ENCODE measurements around the gene DCBLD1. TPM values are rescaled to one million over a fixed set of nuclear protein-coding genes. Genes with fewer than 3 reads are reported as not detected.

The DCBLD1 gene
- total and polyA plus RNA-seq, 2 of the 13 experiments (the other 11 are each of a cell fraction or from before 2014, with no cell fraction given) = 23.2 to 41.5 TPM

- TF ChIP-seq NONO (IDR thresholded peaks at IDR 0.05) (no peak), NONO (CRISPR knock-in tag; conservative IDR thresholded peaks at IDR 0.05) (peak; percentile 56; the same call in 1 of the 2 replicates), MAF1 (CRISPR knock-in tag; IDR thresholded peaks at IDR 0.05; ENCODE audit: borderline replicate concordance) (no peak), ARID2 (CRISPR knock-in tag; IDR thresholded peaks at IDR 0.05; ENCODE audit: borderline replicate concordance) (no peak), DZIP1 (CRISPR knock-in tag; IDR thresholded peaks at IDR 0.05) (no peak), CREB3 (CRISPR knock-in tag; IDR thresholded peaks at IDR 0.05) (no peak), GPN1 (CRISPR knock-in tag; IDR thresholded peaks at IDR 0.05; ENCODE audit: borderline replicate concordance) (no peak), ZNF607 (CRISPR knock-in tag; IDR thresholded peaks at IDR 0.05; ENCODE audit: borderline replicate concordance) (no peak), SCMH1 (CRISPR knock-in tag; IDR thresholded peaks at IDR 0.05; ENCODE audit: borderline replicate concordance) (no peak), ZBTB2 (CRISPR knock-in tag; IDR thresholded peaks at IDR 0.05; ENCODE audit: low read depth) (no peak), ZKSCAN5 (CRISPR knock-in tag; IDR thresholded peaks at IDR 0.05) (no peak), ZNF644 (CRISPR knock-in tag; IDR thresholded peaks at IDR 0.05; ENCODE audit: low read depth) (peak; percentile 82), ATF2 (CRISPR knock-in tag; IDR thresholded peaks at IDR 0.05) (peak; percentile 84), ZNF720 (CRISPR knock-in tag; IDR thresholded peaks at IDR 0.05) (no peak), ATAD3A (CRISPR knock-in tag; IDR thresholded peaks at IDR 0.05) (no peak)
- TF ChIP-seq, protein P1, sequence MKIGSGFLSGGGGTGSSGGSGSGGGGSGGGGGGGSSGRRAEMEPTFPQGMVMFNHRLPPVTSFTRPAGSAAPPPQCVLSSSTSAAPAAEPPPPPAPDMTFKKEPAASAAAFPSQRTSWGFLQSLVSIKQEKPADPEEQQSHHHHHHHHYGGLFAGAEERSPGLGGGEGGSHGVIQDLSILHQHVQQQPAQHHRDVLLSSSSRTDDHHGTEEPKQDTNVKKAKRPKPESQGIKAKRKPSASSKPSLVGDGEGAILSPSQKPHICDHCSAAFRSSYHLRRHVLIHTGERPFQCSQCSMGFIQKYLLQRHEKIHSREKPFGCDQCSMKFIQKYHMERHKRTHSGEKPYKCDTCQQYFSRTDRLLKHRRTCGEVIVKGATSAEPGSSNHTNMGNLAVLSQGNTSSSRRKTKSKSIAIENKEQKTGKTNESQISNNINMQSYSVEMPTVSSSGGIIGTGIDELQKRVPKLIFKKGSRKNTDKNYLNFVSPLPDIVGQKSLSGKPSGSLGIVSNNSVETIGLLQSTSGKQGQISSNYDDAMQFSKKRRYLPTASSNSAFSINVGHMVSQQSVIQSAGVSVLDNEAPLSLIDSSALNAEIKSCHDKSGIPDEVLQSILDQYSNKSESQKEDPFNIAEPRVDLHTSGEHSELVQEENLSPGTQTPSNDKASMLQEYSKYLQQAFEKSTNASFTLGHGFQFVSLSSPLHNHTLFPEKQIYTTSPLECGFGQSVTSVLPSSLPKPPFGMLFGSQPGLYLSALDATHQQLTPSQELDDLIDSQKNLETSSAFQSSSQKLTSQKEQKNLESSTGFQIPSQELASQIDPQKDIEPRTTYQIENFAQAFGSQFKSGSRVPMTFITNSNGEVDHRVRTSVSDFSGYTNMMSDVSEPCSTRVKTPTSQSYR (CRISPR knock-in tag; IDR thresholded peaks at IDR 0.05; ENCODE audit: borderline replicate concordance) = peak; percentile 58; the same call in 1 of the 2 replicates
- TF ChIP-seq, protein P2, sequence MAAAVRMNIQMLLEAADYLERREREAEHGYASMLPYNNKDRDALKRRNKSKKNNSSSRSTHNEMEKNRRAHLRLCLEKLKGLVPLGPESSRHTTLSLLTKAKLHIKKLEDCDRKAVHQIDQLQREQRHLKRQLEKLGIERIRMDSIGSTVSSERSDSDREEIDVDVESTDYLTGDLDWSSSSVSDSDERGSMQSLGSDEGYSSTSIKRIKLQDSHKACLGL (CRISPR knock-in tag; IDR thresholded peaks at IDR 0.05) = no peak
Observed at GRCh38 chr6:117441824-117442264, 40.6 kb upstream of the DCBLD1 start (continued).
